ENCODE results near the gene GNG7. TPM values are rescaled to one million over a fixed set of nuclear protein-coding genes. Genes with fewer than 3 reads are reported as not detected.

GNG7 gene
- total RNA-seq, 1 donor, result not detected

GRCh38 chr19:2478756-2479555 is 223.5 kb downstream of the GNG7 start:
- DNase-seq (ENCODE audit: low read depth), result peak; percentile 82
- no peak for TF ChIP-seq CTCF (IDR thresholded peaks at IDR 0.05; ENCODE audit: insufficient read depth, low read depth, low read length)
- peak overlapping the region; percentile 83 for H3K4me3 ChIP-seq (ENCODE audit: low read depth, low read length)

GRCh38 chr19:2478278-2478755 is 224.2 kb downstream of the GNG7 start:
- peak; percentile 19 for TF ChIP-seq CTCF (IDR thresholded peaks at IDR 0.05; ENCODE audit: insufficient read depth, low read depth, low read length)
- peak overlapping the region; percentile 83 for H3K4me3 ChIP-seq (ENCODE audit: low read depth, low read length)
- peak; percentile 83 for DNase-seq (ENCODE audit: low read depth)

GRCh38 chr19:2477732-2478191 is 224.7 kb downstream of the GNG7 start:
- peak; percentile 55 for DNase-seq (ENCODE audit: low read depth)
- peak overlapping the region; percentile 83 for H3K4me3 ChIP-seq (ENCODE audit: low read depth, low read length)
- TF ChIP-seq CTCF (IDR thresholded peaks at IDR 0.05; ENCODE audit: insufficient read depth, low read depth, low read length), result no peak

GRCh38 chr19:2477141-2477710 is 225.3 kb downstream of the GNG7 start:
- peak; percentile 39 for DNase-seq (ENCODE audit: low read depth)
- TF ChIP-seq CTCF (IDR thresholded peaks at IDR 0.05; ENCODE audit: insufficient read depth, low read depth, low read length), result no peak

GRCh38 chr19:2476451-2477140 is 225.9 kb downstream of the GNG7 start:
- no peak for TF ChIP-seq CTCF (IDR thresholded peaks at IDR 0.05; ENCODE audit: insufficient read depth, low read depth, low read length)
- peak; percentile 47 for DNase-seq (ENCODE audit: low read depth)
- H3K4me3 ChIP-seq (ENCODE audit: low read depth, low read length), result peak overlapping the region; percentile 83

More at GRCh38 chr19:2477141-2477710, 225.3 kb downstream of the GNG7 start:
- H3K4me3 ChIP-seq (ENCODE audit: low read depth, low read length), result peak overlapping the region; percentile 83

- H3K4me3 ChIP-seq (ENCODE audit: low read depth, low read length), result peak within 1 kb of the TSS; percentile 83
- peak; percentile 99 for DNase-seq (ENCODE audit: low read depth)
- TF ChIP-seq CTCF (IDR thresholded peaks at IDR 0.05; ENCODE audit: insufficient read depth, low read depth, low read length), result no peak
Measured at GRCh38 chr19:2475702-2476450, 226.6 kb downstream of the GNG7 start, which contains the start of gene GADD45B. Gene GADD45B (plus strand): TSS chr19:2476127. CDS start chr19:2476359, 232 bp downstream.
